H1 (cell line): ENCODE results near the gene CEACAM16. TPM values are rescaled to one million over a fixed set of nuclear protein-coding genes. Genes with fewer than 3 reads are reported as not detected.

Experiments used
- CTCF ChIA-PET: fragments of 300-600 bp; sonication (Branson Sonifier 250); formaldehyde crosslinking; loops from one replicate; lab custom pipeline; 2021; ENCODE audit not compliant: partially characterized antibody; lab: Charles Lee
- POLR2A ChIA-PET: fragments of 300-600 bp; sonication (Branson Sonifier 250); formaldehyde crosslinking; loops from one replicate; lab custom pipeline; 2021; ENCODE audit warnings: inconsistent platforms; ENCODE audit not compliant: partially characterized antibody; lab: Charles Lee
- DNase-seq, 2 experiments: peaks; one replicate each; pipeline versions ENCODE4 v3.0.0 to v3.0.0-alpha.2; 2010 to 2022; ENCODE audit warnings: low spot score in 2 of 2, low read depth in 1 of 2, mixed read lengths in 1 of 2
- FAIRE-seq: peaks from 2 replicates; lab custom pipeline; 2011; peaks lifted over from hg19 to GRCh38; lab: Jason Lieb, UNC
- H2AFZ ChIP-seq: 2 replicates; pipeline ENCODE4 v1.8.1; 2012; ENCODE audit warnings: low read length, inconsistent platforms
- H2AK5ac ChIP-seq: 2 replicates; pipeline ENCODE4 v1.6.1; 2013; ENCODE audit warnings: low read depth, low read length
- H2BK120ac ChIP-seq: replicated peaks from 2 replicates; pipeline ENCODE3; 2013; ENCODE audit warnings: low read depth, low read length, inconsistent platforms
- H2BK12ac ChIP-seq: 2 replicates; pipeline ENCODE4 v1.6.1; 2013; ENCODE audit warnings: low read depth, low read length
- H2BK15ac ChIP-seq: 2 replicates; pipeline ENCODE4 v1.6.1; 2013; ENCODE audit warnings: low read length
- H2BK20ac ChIP-seq: 2 replicates; pipeline ENCODE4 v1.6.1; 2013; ENCODE audit warnings: low read length
- H2BK5ac ChIP-seq: 2 replicates; pipeline ENCODE4 v1.6.1; 2013; ENCODE audit warnings: low read depth, low read length
- H3K14ac ChIP-seq: 2 replicates; pipeline ENCODE4 v1.6.1; 2013; ENCODE audit warnings: inconsistent platforms; ENCODE audit not compliant: insufficient read length
- H3K18ac ChIP-seq: 2 replicates; pipeline ENCODE4 v1.6.1; 2013; ENCODE audit warnings: low read length; ENCODE audit errors: extremely low read depth
- H3K23ac ChIP-seq: 2 replicates; pipeline ENCODE4 v1.6.1; 2013; ENCODE audit warnings: inconsistent platforms; ENCODE audit not compliant: insufficient read length
- H3K23me2 ChIP-seq: 2 replicates; pipeline ENCODE4 v1.6.1; 2013; ENCODE audit warnings: low read depth, low read length
- H3K27ac ChIP-seq: 2 replicates; pipeline ENCODE4 v1.6.1; 2011; ENCODE audit warnings: low read depth, low read length, inconsistent platforms
- H3K27me3 ChIP-seq, 4 experiments: replicated peaks in 1 of 4; 1 replicate in 1 of 4; 2 replicates in 3 of 4; pipeline versions ENCODE4 v1.6.1 to v1.8.1; 2011 to 2013; ENCODE audit warnings: low read length in 3 of 4, mild to moderate bottlenecking in 3 of 4, inconsistent platforms in 2 of 4, mixed read lengths in 2 of 4, moderate library complexity in 1 of 4; ENCODE audit not compliant: control insufficient read depth in 3 of 4, insufficient read depth in 3 of 4; ENCODE audit errors: extremely low read depth in 1 of 4
- H3K36me3 ChIP-seq, 4 experiments: 2 replicates each; pipeline versions ENCODE4 v1.6.1 to v1.8.1; 2011 to 2013; ENCODE audit warnings: mild to moderate bottlenecking in 4 of 4, low read length in 3 of 4, moderate library complexity in 2 of 4, control low read depth in 1 of 4, inconsistent platforms in 1 of 4; ENCODE audit not compliant: insufficient read depth in 4 of 4, control insufficient read depth in 2 of 4
- H3K4ac ChIP-seq: replicated peaks from 2 replicates; pipeline ENCODE3; 2013; ENCODE audit warnings: low read length, low read depth, mixed read lengths, inconsistent platforms; ENCODE audit not compliant: insufficient read length
- H3K4me1 ChIP-seq, 4 experiments: replicated peaks in 1 of 4; 1 replicate in 1 of 4; 2 replicates in 3 of 4; pipeline versions ENCODE4 v1.6.1 to v1.8.1; 2011 to 2013; ENCODE audit warnings: low read length in 3 of 4, inconsistent platforms in 2 of 4, mixed read lengths in 1 of 4; ENCODE audit not compliant: insufficient read depth in 4 of 4, control insufficient read depth in 3 of 4
- H3K4me2 ChIP-seq, 2 experiments: 2 replicates each; pipeline versions ENCODE4 v1.6.1 to v1.8.1; 2011 to 2013; ENCODE audit warnings: low read depth in 2 of 2, low read length in 2 of 2, control low read depth in 1 of 2, inconsistent platforms in 1 of 2, mild to moderate bottlenecking in 1 of 2; ENCODE audit not compliant: insufficient read depth in 1 of 2
- H3K4me3 ChIP-seq, 4 experiments: fragments of 200-600, 300-600 bp in 1 of 4; sonication (generic), shearing (Covaris generic), sonication (Bioruptor Twin) in 1 of 4; 2 replicates each; pipeline versions ENCODE4 v1.5.1 to v1.8.1; 2011 to 2016; ENCODE audit warnings: low read length in 4 of 4, low read depth in 3 of 4, control low read depth in 2 of 4, inconsistent platforms in 2 of 4, mild to moderate bottlenecking in 2 of 4, mixed read lengths in 1 of 4, moderate library complexity in 1 of 4; ENCODE audit not compliant: insufficient read depth in 2 of 4; ENCODE audit errors: extremely low read depth in 1 of 4
- H3K56ac ChIP-seq: replicated peaks from 2 replicates; pipeline ENCODE3; 2013; ENCODE audit warnings: low read depth, mild to moderate bottlenecking, mixed read lengths, low read length, inconsistent platforms; ENCODE audit not compliant: insufficient read length
- H3K79me1 ChIP-seq: 2 replicates; pipeline ENCODE4 v1.6.1; 2013; ENCODE audit warnings: low read depth, low read length, control low read depth
- H3K79me2 ChIP-seq, 2 experiments: 2 replicates each; pipeline versions ENCODE4 v1.6.1 to v1.8.1; 2012 to 2013; ENCODE audit warnings: low read length in 2 of 2, mild to moderate bottlenecking in 2 of 2, inconsistent platforms in 1 of 2; ENCODE audit not compliant: insufficient read depth in 2 of 2, control insufficient read depth in 1 of 2
- H3K9ac ChIP-seq, 4 experiments: replicated peaks in 1 of 4; 1 replicate in 1 of 4; 2 replicates in 3 of 4; pipeline versions ENCODE4 v1.6.1 to v1.8.1; 2011 to 2013; ENCODE audit warnings: low read depth in 3 of 4, low read length in 3 of 4, control low read depth in 2 of 4, mild to moderate bottlenecking in 2 of 4, moderate library complexity in 2 of 4, inconsistent platforms in 1 of 4; ENCODE audit errors: extremely low read depth in 1 of 4
- H3K9me3 ChIP-seq, 2 experiments: 2 replicates each; pipeline versions ENCODE4 v1.6.1 to v1.8.1; 2012 to 2013; ENCODE audit warnings: mild to moderate bottlenecking in 2 of 2, moderate library complexity in 2 of 2, control low read depth in 1 of 2, inconsistent platforms in 1 of 2, low read depth in 1 of 2, low read length in 1 of 2, mixed read lengths in 1 of 2; ENCODE audit not compliant: insufficient read depth in 2 of 2
- H4K20me1 ChIP-seq, 2 experiments: replicated peaks in 1 of 2; 2 replicates each; pipeline versions ENCODE3 to v1.8.1; 2011 to 2013; ENCODE audit warnings: inconsistent platforms in 2 of 2, low read length in 2 of 2, mild to moderate bottlenecking in 1 of 2; ENCODE audit not compliant: insufficient read depth in 2 of 2, control insufficient read depth in 1 of 2
- H4K5ac ChIP-seq: 2 replicates; pipeline ENCODE4 v1.6.1; 2013; ENCODE audit warnings: low read length, low read depth, mixed read lengths, inconsistent platforms; ENCODE audit not compliant: insufficient read length
- H4K8ac ChIP-seq: 2 replicates; pipeline ENCODE4 v1.8.0; 2013; ENCODE audit warnings: mild to moderate bottlenecking, moderate library complexity, low read length, inconsistent platforms; ENCODE audit not compliant: insufficient read depth; ENCODE audit errors: extremely low read depth
- H4K91ac ChIP-seq: replicated peaks from 2 replicates; pipeline ENCODE3; 2013; ENCODE audit warnings: low read length, mixed read lengths, inconsistent platforms; ENCODE audit not compliant: insufficient read length
- JUND ChIP-seq: IDR thresholded peaks from 2 replicates; pipeline ENCODE4 v1.6.1; 2011; ENCODE audit warnings: mild to moderate bottlenecking, improper control_type of control experiment, low read length
- RNF2 ChIP-seq: fragments of 200-900, 300-1000 bp; sonication (generic); IDR thresholded peaks from 2 replicates; pipeline ENCODE4 v1.7.1; 2016; ENCODE audit warnings: borderline replicate concordance, low read depth, mild to moderate bottlenecking, antibody characterized with exemption, low read length; ENCODE audit not compliant: poor library complexity, severe bottlenecking; ENCODE audit errors: missing control alignments
- SP1 ChIP-seq: IDR thresholded peaks from 2 replicates; pipeline ENCODE4 v1.6.1; 2011; ENCODE audit warnings: low read depth, low read length
- WGBS, 2 experiments: shearing (Covaris generic) in 1 of 2; methylation state at CpG; one replicate each; pipeline versions ENCODE4 v1.1.6 to v1.1.7; 2013 to 2015; ENCODE audit warnings: low lambda C conversion rate in 2 of 2, mixed read lengths in 2 of 2, inconsistent platforms in 1 of 2, low coverage in 1 of 2, missing lambda C conversion rate in 1 of 2; ENCODE audit not compliant: insufficient replicate concordance in 2 of 2, insufficient coverage in 1 of 2, insufficient read length in 1 of 2; ENCODE audit errors: extremely low coverage in 1 of 2, missing lambda C conversion rate in 1 of 2; 5-methylcytosine and 5-hydroxymethylcytosine counted together
- polyA plus RNA-seq, 7 experiments: library from polyadenylated mRNA; depleted of rRNA in 3 of 7; stranded (reverse) in 5 of 7; unstranded in 2 of 7; fragments of >200 nt in 5 of 7; fragments of 200-250 nt in 2 of 7; gene quantifications; 1 replicate in 5 of 7; 2 replicates in 1 of 7; 4 replicates in 1 of 7; pipeline versions ENCODE4 v1.2.1 to v1.2.3, GENCODE V29; 2011 to 2013; ENCODE audit warnings: missing spikeins in 2 of 7, mixed read lengths in 2 of 7
- total RNA-seq: library from RNA; stranded (reverse); fragmentation: NEBNext Ultra II Directional; extraction: Animal tissue kit (Norgen Biotek cat#: 25700); gene quantifications from 2 replicates; pipeline ENCODE4 v1.2.1, GENCODE V29; 2021

Gene CEACAM16
- total and polyA plus RNA-seq, 2 of the 8 experiments (the other 6 are each of a cell fraction or from before 2014, with no cell fraction given) = not detected

- Histone ChIP-seq H3K9me3 (no peaks in the 10 kb centered on the region), H2BK20ac (no peak overlapping the region), H4K5ac (no peak overlapping the region), H2BK15ac (no peak overlapping the region), H3K14ac (no peak overlapping the region), H3K79me2 (no peaks in the 10 kb centered on the region), H3K23me2 (no peaks in the 10 kb centered on the region), H3K4ac (no peak overlapping the region), H2BK12ac (no peak overlapping the region), H3K56ac (no peak overlapping the region), H2BK5ac (no peak overlapping the region), H3K36me3 (peaks cover 12 to 31% (median 21%) of the 10 kb centered on the region in 4 experiments; a peak in 7 of 8 replicates), H2AFZ (no peak overlapping the region), H3K23ac (no peak overlapping the region), H3K27me3 (no peaks in the 10 kb centered on the region), H4K91ac (no peak overlapping the region), H2BK120ac (no peak overlapping the region), H3K79me1 (no peaks in the 10 kb centered on the region), H3K4me2 (no peak overlapping the region), H3K18ac (no peak overlapping the region), H3K9ac (no peak overlapping the region), H3K4me1 (peaks cover 0 to 2% (median 0%) of the 10 kb centered on the region in 4 experiments; a peak in 2 of 7 replicates), H2AK5ac (no peak overlapping the region), H4K8ac (no peak overlapping the region; the same call in 1 of the 2 replicates), H3K4me3 (no peak overlapping the region), H3K27ac (no peak overlapping the region), H4K20me1 (peaks cover 0 to 2% of the 10 kb centered on the region in 2 experiments)
- FAIRE-seq = no peak
- ChIA-PET CTCF (interaction anchor here (0.9 to 13.3 kb wide), 15 partner anchors 9 to 106 kb away, joined by 3 to 126 read pairs (median 9); partner anchors contain the start of genes IGSF23 and PVR), POLR2A (interaction anchor here (0.8 to 1.9 kb wide), 3 partner anchors 8 to 81 kb away, joined by 3 to 8 read pairs (median 4); no protein-coding TSS in a partner anchor)
- WGBS, 2 experiments = 94% methylated on average over 3 of the region's 3 CpGs; no CpG with 5 or more reads in 1 of the 2 experiments
- TF ChIP-seq JUND (no peak), RNF2 (no peak), SP1 (no peak)
- no peak for DNase-seq
These were observed 40.8 kb upstream of the CEACAM16 start for GRCh38 chr19:44658069-44658733.
